GM12878 (cell line): ENCODE measurements around the gene LIN7B. TPM values are rescaled to one million over a fixed set of nuclear protein-coding genes. Genes with fewer than 3 reads are reported as not detected.

Source experiments
- BHLHE40 ChIP-seq, 2 experiments: fragments of 450-650 bp in 1 of 2; IDR thresholded peaks; 2 replicates each; pipeline ENCODE4 v1.6.1; 2011 to 2017; ENCODE audit warnings: low read depth in 2 of 2, borderline replicate concordance in 1 of 2, improper control_type of control experiment in 1 of 2, low read length in 1 of 2, mild to moderate bottlenecking in 1 of 2
- BRCA1 ChIP-seq: IDR thresholded peaks from 2 replicates; pipeline ENCODE4 v1.6.1; 2011; ENCODE audit warnings: low read depth, low read length, improper control_type of control experiment
- CHD2 ChIP-seq: IDR thresholded peaks from 2 replicates; pipeline ENCODE4 v1.6.1; 2011; ENCODE audit warnings: low read depth, low read length, improper control_type of control experiment, borderline replicate concordance
- CREM ChIP-seq: IDR thresholded peaks from 2 replicates; pipeline ENCODE4 v1.6.1; 2014; ENCODE audit warnings: antibody characterized with exemption, low read depth
- HDGF ChIP-seq: fragments of 450-650 bp; IDR thresholded peaks from 2 replicates; pipeline ENCODE4 v1.6.1; 2016; ENCODE audit warnings: antibody characterized with exemption
- JUND ChIP-seq: IDR thresholded peaks from 2 replicates; pipeline ENCODE4 v1.6.1; 2012; ENCODE audit warnings: low read depth, mild to moderate bottlenecking, low read length, improper control_type of control experiment, moderate library complexity
- NFYA ChIP-seq: IDR thresholded peaks from 2 replicates; pipeline ENCODE4 v1.6.1; 2011; ENCODE audit warnings: low read depth, mild to moderate bottlenecking, low read length, improper control_type of control experiment, borderline replicate concordance
- SMAD5 ChIP-seq: IDR thresholded peaks from 2 replicates; pipeline ENCODE4 v1.6.1; 2016; ENCODE audit warnings: antibody characterized with exemption, low read depth
- polyA plus RNA-seq, 11 experiments: library from polyadenylated mRNA; depleted of rRNA in 4 of 11; unstranded in 6 of 11; stranded (reverse) in 5 of 11; fragments of >200 nt; fragmentation: Nextera tagmentation in 4 of 11; fragmentation: Illumina TruSeq in 1 of 11; extraction: Ambion mirVana in 4 of 11; extraction: Trizol in 1 of 11; gene quantifications; 1 replicate in 1 of 11; 2 replicates in 10 of 11; pipeline versions ENCODE4 v1.2.1 to v1.2.3, GENCODE V29; 2011 to 2016; ENCODE audit warnings: inconsistent platforms in 2 of 11, missing spikeins in 2 of 11, low read depth in 1 of 11
- total RNA-seq, 4 experiments: library from RNA; depleted of rRNA in 3 of 4; stranded (reverse); fragments of >200 nt in 3 of 4; fragmentation: Illumina TruSeq in 1 of 4; extraction: Trizol in 1 of 4; gene quantifications; 2 replicates each; pipeline versions ENCODE4 v1.2.1 to v1.2.3, GENCODE V29; 2013 to 2021
- TF ChIP-seq, protein P1 (sequence below): fragments of 450-650 bp; IDR thresholded peaks from 2 replicates; pipeline ENCODE4 v1.6.1; 2017; ENCODE audit warnings: mild to moderate bottlenecking, moderate library complexity
- TF ChIP-seq, protein P2 (sequence below): fragments of 450-650 bp; IDR thresholded peaks from 2 replicates; pipeline ENCODE4 v1.6.1; 2017; ENCODE audit warnings: mild to moderate bottlenecking
- TF ChIP-seq, protein P3 (sequence below): fragments of 150-350 bp; IDR thresholded peaks from 2 replicates; pipeline ENCODE4 v1.6.1; 2016; ENCODE audit warnings: low read depth, low read length
- TF ChIP-seq, protein P4 (sequence below): fragments of 450-650 bp; IDR thresholded peaks from 2 replicates; pipeline ENCODE4 v1.6.1; 2017; ENCODE audit warnings: mild to moderate bottlenecking, low read depth, inconsistent platforms; ENCODE audit not compliant: poor library complexity, severe bottlenecking
- TF ChIP-seq, protein P5 (sequence below): IDR thresholded peaks from 2 replicates; pipeline ENCODE4 v1.6.1; 2012; ENCODE audit warnings: low read depth, low read length, improper control_type of control experiment

The LIN7B gene
- total and polyA plus RNA-seq, 10 of the 15 experiments (the other 5 are each of a cell fraction or from before 2014, with no cell fraction given) = 0.15 to 3.5 (median 1.6) TPM; not detected in 2

DNA sequence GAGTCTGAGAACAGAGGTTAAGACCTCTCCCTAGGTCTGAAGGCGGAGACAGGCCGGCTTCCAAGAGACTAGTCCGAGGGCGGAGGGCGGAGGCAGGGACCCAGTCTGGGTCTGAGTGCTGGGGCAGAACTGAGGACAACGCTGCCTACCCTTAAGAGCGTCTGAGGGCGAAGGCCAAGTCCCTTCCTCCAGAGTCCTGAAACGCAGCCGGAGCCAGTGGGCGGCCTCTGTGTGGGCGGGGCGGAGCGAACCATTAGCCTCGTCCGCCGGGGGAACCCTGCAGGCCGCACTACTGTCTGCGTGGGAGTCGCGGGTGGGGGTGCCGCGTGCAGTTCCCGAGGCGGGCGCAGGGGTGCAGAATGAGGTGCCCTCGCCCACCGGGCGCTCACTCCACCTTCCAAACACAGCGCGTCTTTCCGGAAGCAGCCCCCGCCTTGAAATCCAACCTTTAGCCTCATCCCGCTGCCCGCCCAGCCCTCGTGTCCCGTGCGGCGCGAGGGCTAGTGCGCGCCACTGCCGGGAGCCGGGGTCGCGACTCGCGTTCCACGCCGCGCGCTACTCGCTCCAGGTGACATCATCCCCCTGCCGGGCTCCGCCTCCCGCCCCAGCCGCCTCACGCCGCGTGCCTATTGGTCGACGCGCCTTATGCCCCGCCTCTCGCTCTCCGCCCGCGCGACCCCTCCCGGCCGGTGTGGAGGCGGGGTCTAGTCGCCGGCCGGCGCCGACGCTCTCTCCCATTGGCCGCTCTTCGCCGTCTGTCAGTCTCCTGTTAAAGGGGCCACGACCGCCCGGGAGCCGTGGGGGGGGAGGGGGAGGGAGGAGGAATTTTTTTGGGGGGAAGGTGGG is 4.6 kb downstream of the LIN7B start, which contains the start of gene C19orf73 (continued):
- TF ChIP-seq, protein P1, sequence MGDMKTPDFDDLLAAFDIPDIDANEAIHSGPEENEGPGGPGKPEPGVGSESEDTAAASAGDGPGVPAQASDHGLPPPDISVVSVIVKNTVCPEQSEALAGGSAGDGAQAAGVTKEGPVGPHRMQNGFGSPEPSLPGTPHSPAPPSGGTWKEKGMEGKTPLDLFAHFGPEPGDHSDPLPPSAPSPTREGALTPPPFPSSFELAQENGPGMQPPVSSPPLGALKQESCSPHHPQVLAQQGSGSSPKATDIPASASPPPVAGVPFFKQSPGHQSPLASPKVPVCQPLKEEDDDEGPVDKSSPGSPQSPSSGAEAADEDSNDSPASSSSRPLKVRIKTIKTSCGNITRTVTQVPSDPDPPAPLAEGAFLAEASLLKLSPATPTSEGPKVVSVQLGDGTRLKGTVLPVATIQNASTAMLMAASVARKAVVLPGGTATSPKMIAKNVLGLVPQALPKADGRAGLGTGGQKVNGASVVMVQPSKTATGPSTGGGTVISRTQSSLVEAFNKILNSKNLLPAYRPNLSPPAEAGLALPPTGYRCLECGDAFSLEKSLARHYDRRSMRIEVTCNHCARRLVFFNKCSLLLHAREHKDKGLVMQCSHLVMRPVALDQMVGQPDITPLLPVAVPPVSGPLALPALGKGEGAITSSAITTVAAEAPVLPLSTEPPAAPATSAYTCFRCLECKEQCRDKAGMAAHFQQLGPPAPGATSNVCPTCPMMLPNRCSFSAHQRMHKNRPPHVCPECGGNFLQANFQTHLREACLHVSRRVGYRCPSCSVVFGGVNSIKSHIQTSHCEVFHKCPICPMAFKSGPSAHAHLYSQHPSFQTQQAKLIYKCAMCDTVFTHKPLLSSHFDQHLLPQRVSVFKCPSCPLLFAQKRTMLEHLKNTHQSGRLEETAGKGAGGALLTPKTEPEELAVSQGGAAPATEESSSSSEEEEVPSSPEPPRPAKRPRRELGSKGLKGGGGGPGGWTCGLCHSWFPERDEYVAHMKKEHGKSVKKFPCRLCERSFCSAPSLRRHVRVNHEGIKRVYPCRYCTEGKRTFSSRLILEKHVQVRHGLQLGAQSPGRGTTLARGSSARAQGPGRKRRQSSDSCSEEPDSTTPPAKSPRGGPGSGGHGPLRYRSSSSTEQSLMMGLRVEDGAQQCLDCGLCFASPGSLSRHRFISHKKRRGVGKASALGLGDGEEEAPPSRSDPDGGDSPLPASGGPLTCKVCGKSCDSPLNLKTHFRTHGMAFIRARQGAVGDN = peak; percentile 81; the same call in 1 of the 2 replicates
- TF ChIP-seq BRCA1 (no peak), CREM (peak; percentile 22; the same call in 1 of the 2 replicates), JUND (peak; percentile 96), NFYA (no peak), SMAD5 (no peak; the same call in 1 of the 2 replicates), CHD2 (peak; percentile 72), BHLHE40 (IDR thresholded peaks at IDR 0.05; ENCODE audit: borderline replicate concordance in 1 of 2, low read depth in 2 of 2, low read length in 1 of 2) (peak; percentile 95 to 98), HDGF (peak; percentile 95)
- TF ChIP-seq, protein P2, sequence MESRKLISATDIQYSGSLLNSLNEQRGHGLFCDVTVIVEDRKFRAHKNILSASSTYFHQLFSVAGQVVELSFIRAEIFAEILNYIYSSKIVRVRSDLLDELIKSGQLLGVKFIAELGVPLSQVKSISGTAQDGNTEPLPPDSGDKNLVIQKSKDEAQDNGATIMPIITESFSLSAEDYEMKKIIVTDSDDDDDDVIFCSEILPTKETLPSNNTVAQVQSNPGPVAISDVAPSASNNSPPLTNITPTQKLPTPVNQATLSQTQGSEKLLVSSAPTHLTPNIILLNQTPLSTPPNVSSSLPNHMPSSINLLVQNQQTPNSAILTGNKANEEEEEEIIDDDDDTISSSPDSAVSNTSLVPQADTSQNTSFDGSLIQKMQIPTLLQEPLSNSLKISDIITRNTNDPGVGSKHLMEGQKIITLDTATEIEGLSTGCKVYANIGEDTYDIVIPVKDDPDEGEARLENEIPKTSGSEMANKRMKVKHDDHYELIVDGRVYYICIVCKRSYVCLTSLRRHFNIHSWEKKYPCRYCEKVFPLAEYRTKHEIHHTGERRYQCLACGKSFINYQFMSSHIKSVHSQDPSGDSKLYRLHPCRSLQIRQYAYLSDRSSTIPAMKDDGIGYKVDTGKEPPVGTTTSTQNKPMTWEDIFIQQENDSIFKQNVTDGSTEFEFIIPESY = no peak
- TF ChIP-seq, protein P3, sequence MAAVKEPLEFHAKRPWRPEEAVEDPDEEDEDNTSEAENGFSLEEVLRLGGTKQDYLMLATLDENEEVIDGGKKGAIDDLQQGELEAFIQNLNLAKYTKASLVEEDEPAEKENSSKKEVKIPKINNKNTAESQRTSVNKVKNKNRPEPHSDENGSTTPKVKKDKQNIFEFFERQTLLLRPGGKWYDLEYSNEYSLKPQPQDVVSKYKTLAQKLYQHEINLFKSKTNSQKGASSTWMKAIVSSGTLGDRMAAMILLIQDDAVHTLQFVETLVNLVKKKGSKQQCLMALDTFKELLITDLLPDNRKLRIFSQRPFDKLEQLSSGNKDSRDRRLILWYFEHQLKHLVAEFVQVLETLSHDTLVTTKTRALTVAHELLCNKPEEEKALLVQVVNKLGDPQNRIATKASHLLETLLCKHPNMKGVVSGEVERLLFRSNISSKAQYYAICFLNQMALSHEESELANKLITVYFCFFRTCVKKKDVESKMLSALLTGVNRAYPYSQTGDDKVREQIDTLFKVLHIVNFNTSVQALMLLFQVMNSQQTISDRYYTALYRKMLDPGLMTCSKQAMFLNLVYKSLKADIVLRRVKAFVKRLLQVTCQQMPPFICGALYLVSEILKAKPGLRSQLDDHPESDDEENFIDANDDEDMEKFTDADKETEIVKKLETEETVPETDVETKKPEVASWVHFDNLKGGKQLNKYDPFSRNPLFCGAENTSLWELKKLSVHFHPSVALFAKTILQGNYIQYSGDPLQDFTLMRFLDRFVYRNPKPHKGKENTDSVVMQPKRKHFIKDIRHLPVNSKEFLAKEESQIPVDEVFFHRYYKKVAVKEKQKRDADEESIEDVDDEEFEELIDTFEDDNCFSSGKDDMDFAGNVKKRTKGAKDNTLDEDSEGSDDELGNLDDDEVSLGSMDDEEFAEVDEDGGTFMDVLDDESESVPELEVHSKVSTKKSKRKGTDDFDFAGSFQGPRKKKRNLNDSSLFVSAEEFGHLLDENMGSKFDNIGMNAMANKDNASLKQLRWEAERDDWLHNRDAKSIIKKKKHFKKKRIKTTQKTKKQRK = no peak
- TF ChIP-seq, protein P4, sequence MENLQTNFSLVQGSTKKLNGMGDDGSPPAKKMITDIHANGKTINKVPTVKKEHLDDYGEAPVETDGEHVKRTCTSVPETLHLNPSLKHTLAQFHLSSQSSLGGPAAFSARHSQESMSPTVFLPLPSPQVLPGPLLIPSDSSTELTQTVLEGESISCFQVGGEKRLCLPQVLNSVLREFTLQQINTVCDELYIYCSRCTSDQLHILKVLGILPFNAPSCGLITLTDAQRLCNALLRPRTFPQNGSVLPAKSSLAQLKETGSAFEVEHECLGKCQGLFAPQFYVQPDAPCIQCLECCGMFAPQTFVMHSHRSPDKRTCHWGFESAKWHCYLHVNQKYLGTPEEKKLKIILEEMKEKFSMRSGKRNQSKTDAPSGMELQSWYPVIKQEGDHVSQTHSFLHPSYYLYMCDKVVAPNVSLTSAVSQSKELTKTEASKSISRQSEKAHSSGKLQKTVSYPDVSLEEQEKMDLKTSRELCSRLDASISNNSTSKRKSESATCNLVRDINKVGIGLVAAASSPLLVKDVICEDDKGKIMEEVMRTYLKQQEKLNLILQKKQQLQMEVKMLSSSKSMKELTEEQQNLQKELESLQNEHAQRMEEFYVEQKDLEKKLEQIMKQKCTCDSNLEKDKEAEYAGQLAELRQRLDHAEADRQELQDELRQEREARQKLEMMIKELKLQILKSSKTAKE = peak; percentile 51
- TF ChIP-seq, protein P5, sequence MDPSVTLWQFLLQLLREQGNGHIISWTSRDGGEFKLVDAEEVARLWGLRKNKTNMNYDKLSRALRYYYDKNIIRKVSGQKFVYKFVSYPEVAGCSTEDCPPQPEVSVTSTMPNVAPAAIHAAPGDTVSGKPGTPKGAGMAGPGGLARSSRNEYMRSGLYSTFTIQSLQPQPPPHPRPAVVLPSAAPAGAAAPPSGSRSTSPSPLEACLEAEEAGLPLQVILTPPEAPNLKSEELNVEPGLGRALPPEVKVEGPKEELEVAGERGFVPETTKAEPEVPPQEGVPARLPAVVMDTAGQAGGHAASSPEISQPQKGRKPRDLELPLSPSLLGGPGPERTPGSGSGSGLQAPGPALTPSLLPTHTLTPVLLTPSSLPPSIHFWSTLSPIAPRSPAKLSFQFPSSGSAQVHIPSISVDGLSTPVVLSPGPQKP = peak; percentile 35; the same call in 1 of the 2 replicates
